GM19395 (cell line): Measurements from ENCODE around the gene COPE.

Experiments used
- ATAC-seq: cut with Tn5 transposase; IDR thresholded peaks from one replicate; pipeline ENCODE4 v1.9.1; 2021; ENCODE audit warnings: mild to moderate bottlenecking, moderate library complexity; ENCODE audit not compliant: unreplicated experiment

The COPE gene

DNA sequence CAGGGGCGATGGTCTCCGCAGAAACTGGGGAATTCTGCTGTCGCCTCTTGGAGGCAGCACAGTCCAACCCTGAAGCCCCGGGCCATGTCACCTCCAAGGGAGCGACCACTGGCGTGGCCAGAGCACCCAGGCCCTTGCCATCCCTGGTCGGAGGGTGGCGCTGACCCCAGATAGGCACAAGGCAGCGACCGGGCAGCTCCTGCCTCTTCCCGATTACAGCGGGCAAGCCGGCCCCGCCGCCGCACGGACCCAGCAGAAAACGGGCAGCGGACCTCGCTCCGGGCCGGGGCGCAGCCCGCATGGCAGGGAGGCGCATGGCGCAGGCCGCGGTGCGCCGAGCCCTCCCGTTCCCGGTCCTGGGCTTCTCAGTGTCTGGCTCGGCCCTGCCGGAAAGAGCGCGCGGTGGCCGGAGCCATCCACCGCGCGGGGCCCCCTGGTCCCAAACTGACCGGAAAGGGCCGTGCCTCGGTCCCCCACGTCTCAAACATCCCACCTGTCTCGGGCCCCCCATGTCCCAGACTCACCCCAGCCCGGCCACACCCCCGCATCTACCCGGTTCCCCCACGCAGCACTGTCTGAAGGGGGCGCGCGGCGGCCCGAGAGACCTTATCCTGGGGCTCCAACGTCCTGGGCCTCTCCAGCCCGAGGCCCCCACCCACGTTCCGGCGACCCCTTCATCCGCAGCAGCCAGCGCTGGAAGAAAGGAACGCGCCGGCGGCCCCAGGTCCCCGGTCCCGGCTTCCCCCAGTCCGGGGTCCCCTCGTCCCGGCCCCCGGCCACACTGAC is 24.0 kb downstream of the COPE start:
- ATAC-seq = no peak

- ATAC-seq = no peak
These were observed 24.7 kb downstream of the COPE start for GRCh38 chr19:18894254-18895037.

DNA sequence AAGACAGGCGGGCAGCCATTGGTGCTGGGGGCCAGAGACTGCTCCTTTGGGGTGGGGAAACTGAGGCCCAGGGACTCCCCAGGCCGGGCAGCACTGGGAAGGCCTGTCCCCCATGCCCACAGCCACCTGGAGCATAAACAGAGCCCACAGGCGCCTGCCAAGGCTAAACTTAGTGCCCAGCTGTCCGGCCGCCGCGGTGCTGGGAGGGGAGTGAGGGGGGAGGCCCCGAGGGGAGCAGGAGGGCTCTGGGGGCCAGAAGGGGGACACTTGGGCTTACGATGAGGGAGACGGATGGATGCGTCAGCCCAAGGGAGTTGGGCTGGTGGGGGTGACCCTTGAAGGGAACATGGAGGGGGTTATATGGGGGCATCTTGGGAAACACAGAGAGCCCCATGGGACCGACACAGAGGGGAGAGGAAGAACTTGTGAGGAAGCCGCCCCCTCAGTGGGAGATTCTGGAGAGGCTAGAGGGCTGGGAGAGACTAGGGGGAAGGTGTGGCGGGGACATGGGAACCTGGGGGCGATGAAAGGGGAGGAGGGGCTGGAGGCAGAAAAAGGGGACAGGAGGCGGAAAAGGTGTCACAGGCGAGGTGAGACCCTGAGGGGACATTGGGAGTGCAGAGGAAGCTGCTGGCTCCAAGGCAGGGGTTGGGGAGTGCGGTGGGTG is 25.5 kb downstream of the COPE start:
- no peak for ATAC-seq

- ATAC-seq = no peak
These were observed 29.0 kb downstream of the COPE start for GRCh38 chr19:18889949-18890745.

DNA sequence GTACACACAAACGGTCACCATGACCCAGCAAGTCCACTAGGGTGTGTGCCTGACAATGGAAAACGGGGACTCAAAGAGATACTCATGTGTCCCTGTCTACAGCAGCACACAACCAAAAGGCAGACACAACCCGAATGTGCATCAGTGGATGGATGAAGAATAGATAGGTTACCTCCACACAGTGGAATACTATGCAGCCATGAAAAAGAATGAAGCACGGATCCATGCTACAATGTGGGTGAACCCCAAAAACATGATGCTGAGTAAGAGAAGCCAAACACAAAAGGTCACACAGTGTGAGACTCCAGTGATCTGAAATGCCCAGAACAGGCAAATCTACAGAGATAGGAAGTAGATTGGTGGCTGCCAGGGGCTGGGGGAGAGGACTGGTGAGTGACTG is 32.2 kb downstream of the COPE start:
- ATAC-seq = no peak

DNA sequence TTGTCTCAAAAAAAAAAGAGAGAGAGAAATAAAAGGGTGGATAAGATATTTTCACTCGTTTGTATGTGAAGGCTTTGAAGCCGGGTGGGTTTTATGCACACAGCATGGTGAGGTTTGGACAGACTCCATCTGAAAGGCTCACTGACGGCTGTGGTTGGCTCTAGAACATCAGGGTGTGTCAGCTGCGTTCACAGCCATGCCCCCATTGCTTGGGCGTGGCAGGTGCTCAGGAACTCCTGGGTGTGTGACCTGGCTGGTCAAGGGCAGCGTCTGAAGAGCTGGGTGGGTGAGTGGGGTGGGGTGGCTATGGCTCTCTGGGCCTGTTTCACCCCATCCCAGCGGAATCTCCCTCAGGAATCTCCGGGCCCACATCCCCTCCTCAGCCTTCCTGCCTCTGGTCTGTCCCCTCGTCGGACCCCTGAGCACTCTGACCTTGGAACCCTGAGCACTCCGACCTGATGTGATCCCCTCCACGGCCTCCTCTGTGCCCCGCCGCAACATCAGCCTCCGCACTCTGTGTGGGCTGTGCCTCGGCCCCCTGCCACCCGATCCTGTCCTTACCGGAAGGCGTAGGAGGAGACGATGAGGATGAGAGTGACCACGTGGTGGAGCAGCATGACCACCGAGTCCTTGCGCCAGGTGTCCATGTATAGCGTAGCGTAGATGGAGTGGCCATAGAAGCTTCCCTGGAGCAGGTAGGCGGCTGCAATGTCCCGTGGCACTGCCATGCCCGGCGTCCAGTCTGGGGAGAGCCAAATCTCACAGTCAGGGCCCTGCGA is 35.5 kb downstream of the COPE start:
- ATAC-seq = no peak

DNA sequence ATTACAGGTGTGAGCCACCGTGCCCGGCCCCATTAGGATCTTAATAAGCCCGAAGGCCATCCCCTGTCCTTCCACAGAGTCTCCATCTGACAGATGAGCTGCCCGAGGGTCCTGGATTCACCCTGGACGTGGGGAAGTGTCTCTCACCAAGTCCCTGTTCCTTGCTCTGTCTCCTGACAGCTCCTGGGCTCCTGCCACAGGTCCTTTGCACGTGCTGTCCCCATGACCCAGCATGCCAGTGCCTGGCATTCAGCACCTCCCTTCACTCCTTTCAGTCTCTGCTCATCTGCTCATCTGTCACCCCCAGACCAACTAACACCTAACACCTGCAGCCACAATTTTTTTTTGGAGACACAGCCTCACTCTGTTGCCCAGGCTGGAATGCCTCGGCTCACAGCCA is 37.7 kb downstream of the COPE start:
- no peak for ATAC-seq

DNA sequence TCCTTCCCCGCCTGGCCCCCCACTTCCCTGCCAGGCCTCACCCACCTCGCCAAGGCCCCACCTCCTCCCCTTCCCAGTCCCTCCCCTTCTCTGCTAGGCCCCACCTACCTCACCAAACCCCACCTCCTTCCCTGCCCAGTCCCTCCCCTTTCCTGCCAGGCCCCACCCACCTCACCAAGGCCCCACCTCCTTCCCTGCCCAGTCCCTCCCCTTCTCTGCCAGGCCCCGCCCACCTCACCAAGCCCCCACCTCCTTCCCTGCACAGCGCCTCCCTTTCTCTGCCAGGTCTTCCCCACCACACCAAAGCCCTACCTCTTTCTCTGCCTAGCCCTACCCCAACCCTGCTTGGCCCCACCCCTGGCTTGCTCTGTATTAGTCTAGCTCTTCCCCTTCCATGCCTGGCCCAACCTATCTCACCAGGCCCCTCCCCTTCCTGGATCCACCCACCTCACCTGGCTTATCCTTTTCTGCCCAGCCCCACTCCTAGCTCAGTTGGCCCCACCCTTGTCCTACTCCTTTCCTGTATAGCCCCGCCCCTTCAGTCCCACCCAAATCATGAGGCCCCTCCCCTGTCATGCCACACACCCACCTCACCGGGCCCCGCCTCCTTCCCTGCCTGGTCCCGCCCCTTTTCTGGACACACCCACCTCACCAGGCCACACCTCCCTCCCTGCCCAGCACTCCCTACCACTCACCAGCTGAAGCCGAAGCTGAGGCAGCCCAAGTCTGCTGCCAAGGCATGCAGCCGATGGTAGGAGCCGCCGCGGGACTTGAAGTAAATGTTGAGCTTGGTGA is 39.4 kb downstream of the COPE start:
- no peak for ATAC-seq

DNA sequence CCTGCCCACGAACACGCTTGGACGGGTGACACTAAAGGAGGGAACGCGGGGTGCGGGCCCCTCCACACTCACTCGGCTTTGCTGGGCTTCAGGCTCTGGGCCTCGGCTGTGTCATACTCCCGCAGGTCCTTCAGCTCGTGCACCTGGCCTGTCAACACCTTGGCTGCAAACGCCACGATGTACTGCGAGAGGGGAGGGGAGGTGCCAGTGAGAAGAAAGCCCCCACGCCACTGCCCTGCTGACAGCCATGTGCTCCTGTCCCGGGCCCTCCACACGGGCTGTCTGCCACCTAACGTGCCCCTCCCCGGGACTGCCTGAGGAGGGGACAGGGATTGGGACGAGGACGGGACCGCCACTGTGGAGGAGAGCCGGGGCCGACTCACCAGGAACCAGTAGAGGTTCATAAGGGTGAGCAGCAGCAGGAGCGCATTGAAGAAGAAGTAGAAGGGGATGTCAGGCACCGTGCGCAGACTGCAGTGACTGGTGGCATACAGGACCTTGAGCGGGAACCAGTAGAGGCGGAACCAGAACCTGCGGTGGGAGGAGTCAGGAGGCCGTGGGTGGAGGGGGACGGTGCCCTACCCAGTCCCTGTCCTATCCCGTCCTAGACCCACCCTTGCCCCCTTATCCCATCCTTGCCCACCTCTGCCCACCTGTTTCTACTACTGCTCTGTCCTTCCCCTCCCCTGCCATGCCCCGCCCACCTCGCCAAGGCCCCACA is 40.2 kb downstream of the COPE start:
- ATAC-seq = no peak

DNA sequence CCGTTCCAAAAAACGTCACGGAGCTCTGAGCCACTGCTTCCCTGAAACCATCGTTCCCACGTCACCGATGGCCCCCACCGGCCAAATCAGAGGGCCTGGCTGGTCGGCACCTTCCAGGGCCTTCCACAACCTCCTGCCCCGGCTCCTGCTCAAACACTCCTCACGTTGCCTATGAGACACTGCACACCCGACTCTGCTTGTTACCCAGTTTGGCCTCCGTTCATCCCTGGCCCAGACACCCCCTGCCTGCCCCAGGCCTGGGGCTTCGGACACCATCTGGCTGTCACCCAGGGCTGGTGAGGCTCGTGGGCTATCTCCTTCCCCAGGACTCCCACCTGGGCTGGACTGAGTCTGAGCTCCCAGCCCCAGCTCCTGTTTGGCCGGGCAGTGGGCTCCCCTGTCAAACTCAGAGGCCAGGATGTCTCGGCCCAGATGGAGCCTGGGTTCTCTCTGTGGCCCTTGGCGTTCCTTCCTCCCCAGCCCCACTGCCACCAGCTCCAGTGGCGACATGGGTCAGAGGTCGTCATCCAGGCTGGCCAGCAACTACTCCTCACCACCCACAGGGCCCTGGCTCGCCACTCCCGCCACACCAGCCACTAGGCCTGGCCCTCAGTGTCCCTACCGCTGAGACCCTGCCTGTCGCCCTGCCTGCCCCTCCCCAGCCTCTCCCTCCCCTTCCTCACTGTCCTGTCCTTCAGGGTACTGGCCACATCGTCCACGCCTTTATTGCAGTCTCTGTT is 41.0 kb downstream of the COPE start:
- no peak for ATAC-seq

DNA sequence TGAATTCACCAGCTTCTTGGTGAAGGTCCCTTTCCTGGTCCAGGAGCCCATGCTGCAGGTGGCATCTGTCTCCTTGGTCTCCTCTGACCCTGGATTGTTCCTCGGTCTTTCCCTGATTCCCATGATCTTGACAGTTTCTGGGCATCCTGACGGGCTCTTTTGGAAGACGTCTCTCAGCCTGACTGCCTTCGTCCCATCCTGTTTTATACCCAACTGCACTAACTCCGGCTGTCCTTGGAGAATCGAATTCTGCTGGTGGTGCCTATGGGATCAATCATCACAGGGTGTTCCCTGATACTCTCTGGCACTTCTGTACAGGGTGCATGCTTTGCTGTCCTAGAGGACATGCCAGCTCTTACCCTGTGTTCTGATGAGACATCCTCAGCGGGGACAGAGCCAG is 42.3 kb downstream of the COPE start:
- ATAC-seq = no peak

GRCh38 chr19:18875726-18876125 is 43.5 kb downstream of the COPE start:
- ATAC-seq = no peak

- no peak for ATAC-seq
These were observed 47.6 kb downstream of the COPE start for GRCh38 chr19:18871543-18871942.

- ATAC-seq = no peak
These were observed 48.5 kb downstream of the COPE start for GRCh38 chr19:18870531-18871172.

DNA sequence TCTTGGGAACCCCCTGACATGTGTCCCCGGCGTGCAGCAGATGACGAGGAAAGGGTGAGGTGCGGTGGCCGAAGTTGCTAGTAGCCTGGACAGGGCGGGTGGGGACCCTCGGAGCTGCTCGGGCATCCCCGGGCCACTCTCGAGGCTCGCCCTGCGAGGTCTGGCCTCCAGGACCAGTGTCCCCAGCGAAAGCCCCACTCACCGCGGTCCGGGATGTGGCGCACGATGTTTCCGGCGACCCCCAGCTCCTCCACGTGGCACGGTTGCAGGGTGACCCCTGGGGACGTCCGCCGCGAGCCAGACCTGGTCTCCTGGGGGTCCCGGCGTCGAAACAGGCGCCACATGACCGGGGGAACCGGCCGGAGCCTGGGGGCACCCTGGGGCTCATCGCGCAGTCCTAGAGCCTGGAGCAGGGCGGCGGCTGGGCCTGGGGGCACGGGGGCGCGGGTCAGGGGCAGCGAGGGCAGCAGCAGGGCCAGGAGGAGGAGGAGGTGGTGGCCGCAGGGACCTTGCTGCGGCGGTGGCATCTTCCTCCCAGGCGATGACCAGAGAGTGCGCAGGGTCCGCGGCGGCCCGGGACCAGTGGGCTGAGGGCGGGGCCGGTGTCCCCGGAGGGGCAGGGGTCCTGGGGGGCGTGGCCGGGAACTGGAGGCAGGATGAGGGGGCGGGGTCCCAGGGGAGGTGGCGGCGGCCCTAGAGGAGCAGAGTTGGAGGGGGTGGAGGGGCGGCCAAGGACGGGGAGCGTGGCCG is 49.2 kb downstream of the COPE start:
- ATAC-seq = no peak

DNA sequence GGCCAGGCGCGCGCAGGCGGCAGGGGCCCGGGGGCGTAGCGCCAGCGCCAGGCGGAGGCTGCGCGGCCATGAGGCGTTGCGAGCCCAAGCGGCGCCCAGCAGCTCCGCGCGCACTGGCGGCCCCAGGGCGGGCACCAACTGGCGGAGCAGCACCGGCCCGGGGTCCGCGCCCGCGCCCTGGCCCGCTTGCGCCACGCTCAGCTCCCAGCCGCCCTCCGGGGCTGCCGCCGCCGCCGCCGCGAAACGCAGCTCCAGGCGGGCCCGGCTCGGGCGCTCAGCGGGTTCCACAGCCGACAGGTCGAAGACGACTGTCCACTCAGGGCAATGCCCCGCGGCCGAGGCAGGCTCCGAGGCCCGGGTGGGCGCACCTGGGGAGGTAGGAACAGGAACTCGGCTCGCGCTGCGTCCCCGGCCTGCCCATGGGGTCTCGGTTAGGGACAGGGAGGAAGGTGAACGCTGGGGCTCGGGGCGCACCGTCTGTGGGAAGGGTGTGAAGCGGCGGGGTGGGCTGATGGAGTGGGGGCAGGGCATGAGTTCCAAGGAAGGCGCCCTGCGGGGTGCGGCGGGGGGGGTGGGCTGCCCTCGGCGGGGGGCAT is 50.1 kb downstream of the COPE start:
- no peak for ATAC-seq
